ENCODE data around the gene SV2B. TPM values are rescaled to one million over a fixed set of nuclear protein-coding genes. Genes with fewer than 3 reads are reported as not detected.

The SV2B gene
- polyA plus RNA-seq, 1 donor (not counting 4 experiments of a cell fraction or from before 2014, with no cell fraction given), result 0.04 TPM

DNA sequence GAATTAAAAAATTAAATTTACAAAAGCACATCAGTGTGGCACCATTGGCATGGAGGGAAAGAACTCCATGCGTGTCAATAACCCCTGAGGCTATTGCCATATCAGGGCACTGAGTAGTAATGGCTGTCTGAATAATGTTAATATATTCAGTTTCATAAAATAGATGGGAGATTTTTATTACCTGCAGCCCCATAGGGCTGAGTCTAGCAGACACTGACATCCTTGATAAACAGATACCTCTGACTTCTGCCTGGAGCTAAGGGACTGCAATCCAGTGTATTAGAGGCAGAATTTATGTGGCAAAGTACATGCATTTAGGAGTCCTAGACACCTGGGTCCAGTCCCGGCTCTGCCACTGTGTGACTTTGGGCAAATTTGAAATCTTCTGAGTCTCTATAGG is 38.8 kb upstream of the SV2B start:
- H3K9ac ChIP-seq (ENCODE audit: control insufficient read depth, extremely low read depth, insufficient read depth, low read length), result no peak overlapping the region
- no peak for FAIRE-seq

DNA sequence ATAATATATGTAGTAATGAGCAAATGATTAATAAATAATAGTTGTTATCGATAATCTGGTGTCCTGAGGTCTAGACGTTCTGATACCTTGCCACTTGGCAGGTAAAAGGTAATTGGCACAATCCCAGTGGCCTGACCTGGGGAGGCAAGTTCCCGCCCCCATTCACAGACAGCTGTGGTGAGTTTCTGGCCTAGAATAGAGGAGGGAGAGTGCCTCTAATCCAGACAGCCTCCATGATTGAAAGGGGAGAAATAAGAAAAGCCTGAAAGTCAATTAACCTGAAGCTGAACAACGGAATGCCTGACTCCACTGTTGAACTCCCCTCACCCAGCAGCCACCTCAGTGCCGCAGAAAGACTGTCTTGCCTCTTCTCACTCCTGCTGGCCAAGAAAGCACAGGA is 38.1 kb upstream of the SV2B start:
- no peaks in the 10 kb centered on the region for H4K20me1 ChIP-seq (ENCODE audit: control insufficient read depth, extremely low read depth, insufficient read depth, low read length)
- dilution Hi-C loops (cut with MboI; ENCODE audit: extremely low pct_ligation_motif_present, low sequenced_read_pairs), result loop anchor here (25.0 kb wide), 1 partner anchor 200 kb away; no protein-coding TSS in a partner anchor
- no peak for DNase-seq (ENCODE audit: low read depth, low spot score)
- H3K4me3 ChIP-seq (ENCODE audit: control insufficient read depth in 2 of 3, extremely low read depth in 1 of 3, insufficient read depth in 2 of 3, low read depth in 1 of 3, low read length in 3 of 3), result no peak overlapping the region
- peaks cover 3% of the 10 kb centered on the region for H3K27me3 ChIP-seq (ENCODE audit: control insufficient read depth, extremely low read depth, insufficient read depth, low read length)
- no peaks in the 10 kb centered on the region for H3K36me3 ChIP-seq (ENCODE audit: control insufficient read depth in 2 of 2, extremely low read depth in 1 of 2, insufficient read depth in 2 of 2, low read length in 2 of 2)
- FAIRE-seq, result no peak
- H3K4me2 ChIP-seq (ENCODE audit: control insufficient read depth, extremely low read depth, insufficient read depth, low read depth, low read length), result no peak overlapping the region
- TF ChIP-seq EZH2 (IDR thresholded peaks at IDR 0.05; ENCODE audit: low read length), result no peak
- TF ChIP-seq, protein P1, sequence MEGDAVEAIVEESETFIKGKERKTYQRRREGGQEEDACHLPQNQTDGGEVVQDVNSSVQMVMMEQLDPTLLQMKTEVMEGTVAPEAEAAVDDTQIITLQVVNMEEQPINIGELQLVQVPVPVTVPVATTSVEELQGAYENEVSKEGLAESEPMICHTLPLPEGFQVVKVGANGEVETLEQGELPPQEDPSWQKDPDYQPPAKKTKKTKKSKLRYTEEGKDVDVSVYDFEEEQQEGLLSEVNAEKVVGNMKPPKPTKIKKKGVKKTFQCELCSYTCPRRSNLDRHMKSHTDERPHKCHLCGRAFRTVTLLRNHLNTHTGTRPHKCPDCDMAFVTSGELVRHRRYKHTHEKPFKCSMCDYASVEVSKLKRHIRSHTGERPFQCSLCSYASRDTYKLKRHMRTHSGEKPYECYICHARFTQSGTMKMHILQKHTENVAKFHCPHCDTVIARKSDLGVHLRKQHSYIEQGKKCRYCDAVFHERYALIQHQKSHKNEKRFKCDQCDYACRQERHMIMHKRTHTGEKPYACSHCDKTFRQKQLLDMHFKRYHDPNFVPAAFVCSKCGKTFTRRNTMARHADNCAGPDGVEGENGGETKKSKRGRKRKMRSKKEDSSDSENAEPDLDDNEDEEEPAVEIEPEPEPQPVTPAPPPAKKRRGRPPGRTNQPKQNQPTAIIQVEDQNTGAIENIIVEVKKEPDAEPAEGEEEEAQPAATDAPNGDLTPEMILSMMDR (optimal IDR thresholded peaks at IDR 0.05 in 1 of 3, IDR thresholded peaks at IDR 0.05 in 1 of 3, conservative IDR thresholded peaks at IDR 0.05 in 1 of 3; ENCODE audit: extremely low read depth in 1 of 3, insufficient read depth in 2 of 3, low read length in 3 of 3), result no peak
- no peaks in the 10 kb centered on the region for H3K9me1 ChIP-seq (ENCODE audit: control insufficient read depth, extremely low read depth, insufficient read depth, low read length)
- peaks cover 3% of the 10 kb centered on the region for H3K4me1 ChIP-seq (ENCODE audit: control insufficient read depth, extremely low read depth, insufficient read depth, low read length)
- no peak overlapping the region for H3K27ac ChIP-seq (ENCODE audit: control insufficient read depth, insufficient read depth, low read length)
- no peaks in the 10 kb centered on the region for H3K9me3 ChIP-seq (ENCODE audit: control insufficient read depth, low read depth, low read length)
- no peaks in the 10 kb centered on the region for H3K79me2 ChIP-seq (ENCODE audit: control insufficient read depth, insufficient read depth, low read length)
- no peak overlapping the region for H3K9ac ChIP-seq (ENCODE audit: control insufficient read depth, extremely low read depth, insufficient read depth, low read length)
- H2AFZ ChIP-seq (ENCODE audit: control insufficient read depth, low read length), result no peak overlapping the region

More for the DNA sequence above, 38.8 kb upstream of the SV2B start:
- dilution Hi-C loops (cut with MboI; ENCODE audit: extremely low pct_ligation_motif_present, low sequenced_read_pairs), result loop anchor here (25.0 kb wide), 1 partner anchor 201 kb away; no protein-coding TSS in a partner anchor
- Histone ChIP-seq H3K36me3 (ENCODE audit: control insufficient read depth in 2 of 2, extremely low read depth in 1 of 2, insufficient read depth in 2 of 2, low read length in 2 of 2) (no peaks in the 10 kb centered on the region), H3K4me1 (ENCODE audit: control insufficient read depth, extremely low read depth, insufficient read depth, low read length) (no peaks in the 10 kb centered on the region), H3K27me3 (ENCODE audit: control insufficient read depth, extremely low read depth, insufficient read depth, low read length) (peaks cover 4% of the 10 kb centered on the region), H3K4me2 (ENCODE audit: control insufficient read depth, extremely low read depth, insufficient read depth, low read depth, low read length) (no peak overlapping the region), H3K79me2 (ENCODE audit: control insufficient read depth, insufficient read depth, low read length) (no peaks in the 10 kb centered on the region), H3K27ac (ENCODE audit: control insufficient read depth, insufficient read depth, low read length) (no peak overlapping the region), H3K9me1 (ENCODE audit: control insufficient read depth, extremely low read depth, insufficient read depth, low read length) (no peaks in the 10 kb centered on the region), H4K20me1 (ENCODE audit: control insufficient read depth, extremely low read depth, insufficient read depth, low read length) (no peaks in the 10 kb centered on the region), H3K4me3 (ENCODE audit: control insufficient read depth in 2 of 3, extremely low read depth in 1 of 3, insufficient read depth in 2 of 3, low read depth in 1 of 3, low read length in 3 of 3) (no peak overlapping the region), H2AFZ (ENCODE audit: control insufficient read depth, low read length) (no peak overlapping the region), H3K9me3 (ENCODE audit: control insufficient read depth, low read depth, low read length) (no peaks in the 10 kb centered on the region)
- DNase-seq (ENCODE audit: low read depth, low spot score), result no peak
- TF ChIP-seq EZH2 (IDR thresholded peaks at IDR 0.05; ENCODE audit: low read length), result no peak
- TF ChIP-seq, protein P1 (optimal IDR thresholded peaks at IDR 0.05 in 1 of 3, IDR thresholded peaks at IDR 0.05 in 1 of 3, conservative IDR thresholded peaks at IDR 0.05 in 1 of 3; ENCODE audit: extremely low read depth in 1 of 3, insufficient read depth in 2 of 3, low read length in 3 of 3), result no peak
